Stomach (tissue), 4 donors: ENCODE measurements around the gene LY6G5C.

Source experiments
- EP300 ChIP-seq: sonication (generic); formaldehyde crosslinking; IDR thresholded peaks from one replicate; pipeline ENCODE4 v1.6.1; 2017; ENCODE audit warnings: antibody characterized with exemption
- POLR2A ChIP-seq, 4 donors: fragments of 450-650 bp; IDR thresholded peaks; one replicate each; pipeline ENCODE4 v1.6.1; 2016; ENCODE audit warnings: antibody characterized with exemption in 4 of 4, control low read depth in 2 of 4, mild to moderate bottlenecking in 1 of 4, moderate library complexity in 1 of 4
- POLR2AphosphoS5 ChIP-seq, 3 donors: sonication (generic); formaldehyde crosslinking; IDR thresholded peaks; one replicate each; pipeline ENCODE4 v1.6.1; 2016; ENCODE audit warnings: antibody characterized with exemption in 3 of 3
- TF ChIP-seq, protein P1 (sequence below), 7 experiments: fragments of 450-650 bp in 4 of 7; fragments of 200-600 bp in 3 of 7; sonication (generic) in 3 of 7; IDR thresholded peaks; one replicate each; pipeline ENCODE4 v1.5.1; 2016 to 2019; ENCODE audit warnings: antibody characterized with exemption in 7 of 7, control low read depth in 2 of 7, mild to moderate bottlenecking in 1 of 7

GRCh38 chr6:31708224-31708623, 27.4 kb upstream of the LY6G5C start:
- TF ChIP-seq, protein P1, sequence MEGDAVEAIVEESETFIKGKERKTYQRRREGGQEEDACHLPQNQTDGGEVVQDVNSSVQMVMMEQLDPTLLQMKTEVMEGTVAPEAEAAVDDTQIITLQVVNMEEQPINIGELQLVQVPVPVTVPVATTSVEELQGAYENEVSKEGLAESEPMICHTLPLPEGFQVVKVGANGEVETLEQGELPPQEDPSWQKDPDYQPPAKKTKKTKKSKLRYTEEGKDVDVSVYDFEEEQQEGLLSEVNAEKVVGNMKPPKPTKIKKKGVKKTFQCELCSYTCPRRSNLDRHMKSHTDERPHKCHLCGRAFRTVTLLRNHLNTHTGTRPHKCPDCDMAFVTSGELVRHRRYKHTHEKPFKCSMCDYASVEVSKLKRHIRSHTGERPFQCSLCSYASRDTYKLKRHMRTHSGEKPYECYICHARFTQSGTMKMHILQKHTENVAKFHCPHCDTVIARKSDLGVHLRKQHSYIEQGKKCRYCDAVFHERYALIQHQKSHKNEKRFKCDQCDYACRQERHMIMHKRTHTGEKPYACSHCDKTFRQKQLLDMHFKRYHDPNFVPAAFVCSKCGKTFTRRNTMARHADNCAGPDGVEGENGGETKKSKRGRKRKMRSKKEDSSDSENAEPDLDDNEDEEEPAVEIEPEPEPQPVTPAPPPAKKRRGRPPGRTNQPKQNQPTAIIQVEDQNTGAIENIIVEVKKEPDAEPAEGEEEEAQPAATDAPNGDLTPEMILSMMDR (IDR thresholded peaks at IDR 0.05), result no peak
- TF ChIP-seq POLR2AphosphoS5 (IDR thresholded peaks at IDR 0.05), result no peak
- TF ChIP-seq EP300, result no peak
- TF ChIP-seq POLR2A (IDR thresholded peaks at IDR 0.05), result no peak
